NCI-H2171 (cell line): ENCODE results near the gene ENTPD2.

Experiments used
- DNase-seq: peaks from one replicate; lab custom pipeline; 2025; lab: John Stamatoyannopoulos, UW

The ENTPD2 gene

GRCh38 chr9:137079401-137079787, 25.5 kb upstream of the ENTPD2 start:
- DNase-seq: no peak

DNA sequence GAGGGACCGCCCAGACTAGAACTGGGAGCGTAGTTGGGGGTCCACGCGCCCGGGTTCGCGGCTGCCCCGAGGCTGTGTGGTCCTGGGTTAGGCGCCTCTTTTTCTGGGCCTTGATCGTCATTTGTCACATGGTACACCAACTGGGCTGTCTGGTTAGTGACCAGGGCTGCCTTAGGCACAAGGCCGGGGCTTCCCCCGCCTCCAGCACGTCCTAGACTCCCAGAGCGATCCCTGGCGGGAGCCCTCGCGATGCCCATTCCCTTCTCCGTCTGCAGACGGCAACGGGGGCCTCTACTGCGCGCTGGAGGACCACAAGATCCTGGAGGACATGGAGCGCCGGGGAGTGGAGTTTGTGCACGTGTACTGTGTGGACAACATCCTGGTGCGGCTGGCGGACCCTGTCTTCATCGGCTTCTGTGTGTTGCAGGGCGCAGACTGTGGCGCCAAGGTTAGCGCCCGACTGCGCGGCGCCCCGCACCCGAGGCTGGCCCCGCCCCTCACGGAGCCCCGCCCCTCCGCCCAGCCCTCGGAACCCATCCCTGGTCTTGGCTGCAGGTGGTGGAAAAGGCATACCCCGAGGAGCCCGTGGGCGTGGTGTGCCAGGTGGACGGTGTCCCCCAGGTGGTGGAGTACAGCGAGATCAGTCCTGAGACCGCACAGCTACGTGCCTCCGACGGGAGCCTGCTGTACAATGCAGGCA, 25.0 kb upstream of the ENTPD2 start:
- DNase-seq: no peak

DNA sequence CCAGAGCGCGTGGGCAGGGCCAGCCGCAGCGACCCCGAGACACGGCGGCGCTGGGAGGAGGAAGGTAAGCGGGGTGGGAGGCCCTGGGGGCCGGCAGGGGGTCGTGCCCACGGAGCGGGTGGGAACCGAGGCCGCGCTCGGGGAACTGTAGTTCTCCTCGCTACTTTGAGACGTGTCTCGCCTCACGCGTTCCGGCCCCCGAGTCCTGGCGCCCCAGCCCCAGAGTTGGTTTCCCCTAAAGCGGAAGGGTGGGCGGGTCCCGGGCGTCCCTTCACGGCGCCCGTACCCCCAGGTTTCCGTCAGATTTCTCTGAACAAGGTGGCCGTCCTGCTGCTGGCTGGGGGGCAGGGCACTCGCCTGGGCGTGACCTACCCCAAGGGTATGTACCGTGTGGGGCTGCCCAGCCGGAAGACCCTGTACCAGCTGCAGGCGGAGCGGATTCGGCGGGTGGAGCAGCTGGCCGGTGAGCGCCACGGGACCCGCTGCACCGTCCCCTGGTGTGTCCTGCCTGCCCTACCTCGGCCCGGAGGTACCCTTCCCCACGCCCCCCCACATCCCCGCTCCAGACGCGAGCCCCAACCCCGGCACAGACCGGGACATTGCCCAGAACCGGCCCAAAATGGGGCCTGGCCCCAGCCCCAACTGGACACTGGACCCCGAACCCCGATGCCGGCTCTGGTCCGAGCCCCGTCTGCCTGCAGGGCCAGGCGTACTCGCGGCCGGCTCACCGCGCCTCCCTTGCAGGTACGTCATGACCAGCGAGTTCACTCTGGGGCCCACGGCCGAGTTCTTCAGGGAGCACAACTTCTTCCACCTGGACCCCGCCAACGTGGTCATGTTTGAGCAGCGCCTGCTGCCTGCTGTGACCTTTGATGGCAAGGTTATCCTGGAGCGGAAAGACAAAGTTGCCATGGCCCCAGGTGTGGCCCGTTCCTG, 24.2 kb upstream of the ENTPD2 start:
- DNase-seq: no peak

GRCh38 chr9:137077010-137077747, 23.3 kb upstream of the ENTPD2 start, which contains the start of gene UAP1L1:
Gene UAP1L1 (plus strand): TSS chr9:137077517. CDS start chr9:137077533, 16 bp downstream.
- DNase-seq: peak; percentile 38

GRCh38 chr9:137076636-137077009, 22.8 kb upstream of the ENTPD2 start:
- no peak for DNase-seq

DNA sequence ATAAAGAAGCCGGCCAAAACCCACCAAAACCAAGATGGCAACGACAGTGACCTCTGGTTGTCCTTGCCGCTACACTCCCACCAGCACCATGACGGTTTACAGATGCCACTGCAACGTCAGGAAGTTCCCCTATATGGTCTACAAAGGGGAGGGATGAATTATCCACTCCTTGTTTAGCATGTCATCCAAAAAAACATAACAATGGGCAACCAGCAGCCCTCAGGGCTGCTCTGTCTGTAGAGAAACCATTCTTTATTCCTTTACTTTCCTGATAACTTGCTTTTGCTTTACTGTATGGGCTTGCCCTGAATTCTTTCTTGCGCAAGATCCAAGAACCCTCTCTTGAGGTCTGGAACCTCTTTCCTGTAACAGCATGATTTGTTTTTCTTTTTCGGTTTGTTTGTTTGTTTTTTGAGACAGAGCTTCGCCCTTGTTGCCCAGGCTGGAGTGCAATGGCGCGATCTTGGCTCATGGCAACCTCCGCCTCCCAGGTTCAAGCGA, 21.5 kb upstream of the ENTPD2 start:
- DNase-seq: no peak

GRCh38 chr9:137074657-137075274, 20.9 kb upstream of the ENTPD2 start:
- no peak for DNase-seq

- no peak for DNase-seq
These were observed 20.1 kb upstream of the ENTPD2 start for GRCh38 chr9:137073992-137074399.

GRCh38 chr9:137071282-137071681, 17.4 kb upstream of the ENTPD2 start:
- DNase-seq: no peak

GRCh38 chr9:137070906-137071275, 17.0 kb upstream of the ENTPD2 start:
- peak; percentile 59 for DNase-seq

GRCh38 chr9:137070201-137070905, 16.5 kb upstream of the ENTPD2 start, which contains the start of gene SAPCD2:
Gene SAPCD2 (minus strand): TSS chr9:137070557. CDS start chr9:137070460, 97 bp downstream.
- DNase-seq: peak; percentile 95

GRCh38 chr9:137069508-137070091, 15.7 kb upstream of the ENTPD2 start:
- peak; percentile 22 for DNase-seq

GRCh38 chr9:137068539-137069507, 15.0 kb upstream of the ENTPD2 start:
- no peak for DNase-seq

DNA sequence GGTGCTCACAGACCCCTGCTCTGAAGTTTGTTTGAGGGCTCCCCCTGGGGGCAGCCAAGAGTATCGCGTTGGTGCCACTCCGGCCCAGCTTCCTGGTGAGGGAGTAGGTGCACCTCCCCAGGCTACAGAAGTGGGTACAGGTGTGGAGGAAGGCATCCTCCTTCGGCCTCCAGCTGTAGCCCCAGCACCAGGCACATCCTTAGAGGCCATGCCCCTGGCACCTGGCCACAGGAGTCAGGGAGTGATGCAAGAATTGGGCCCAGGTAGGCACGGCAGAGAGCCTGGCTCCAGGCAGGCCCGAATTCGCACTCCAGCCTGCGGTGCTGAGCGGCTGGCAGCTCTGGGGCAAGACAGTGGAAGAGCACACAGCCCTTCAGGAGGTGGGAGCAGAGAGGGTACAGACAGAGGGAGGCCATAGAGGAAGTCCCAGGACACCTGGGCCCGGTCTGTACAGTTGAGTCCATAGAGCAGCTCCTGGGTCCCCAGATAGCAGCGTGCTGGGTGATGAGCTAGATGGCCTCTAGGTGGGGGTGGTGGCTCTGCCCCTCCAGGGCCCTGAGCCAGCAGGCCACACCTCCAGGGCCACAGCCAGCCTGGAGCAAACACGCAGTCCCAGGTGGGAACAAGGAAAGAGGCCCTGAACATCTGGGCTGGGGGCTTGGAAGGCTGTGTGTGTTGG, 14.1 kb upstream of the ENTPD2 start:
- DNase-seq: peak; percentile 89

DNA sequence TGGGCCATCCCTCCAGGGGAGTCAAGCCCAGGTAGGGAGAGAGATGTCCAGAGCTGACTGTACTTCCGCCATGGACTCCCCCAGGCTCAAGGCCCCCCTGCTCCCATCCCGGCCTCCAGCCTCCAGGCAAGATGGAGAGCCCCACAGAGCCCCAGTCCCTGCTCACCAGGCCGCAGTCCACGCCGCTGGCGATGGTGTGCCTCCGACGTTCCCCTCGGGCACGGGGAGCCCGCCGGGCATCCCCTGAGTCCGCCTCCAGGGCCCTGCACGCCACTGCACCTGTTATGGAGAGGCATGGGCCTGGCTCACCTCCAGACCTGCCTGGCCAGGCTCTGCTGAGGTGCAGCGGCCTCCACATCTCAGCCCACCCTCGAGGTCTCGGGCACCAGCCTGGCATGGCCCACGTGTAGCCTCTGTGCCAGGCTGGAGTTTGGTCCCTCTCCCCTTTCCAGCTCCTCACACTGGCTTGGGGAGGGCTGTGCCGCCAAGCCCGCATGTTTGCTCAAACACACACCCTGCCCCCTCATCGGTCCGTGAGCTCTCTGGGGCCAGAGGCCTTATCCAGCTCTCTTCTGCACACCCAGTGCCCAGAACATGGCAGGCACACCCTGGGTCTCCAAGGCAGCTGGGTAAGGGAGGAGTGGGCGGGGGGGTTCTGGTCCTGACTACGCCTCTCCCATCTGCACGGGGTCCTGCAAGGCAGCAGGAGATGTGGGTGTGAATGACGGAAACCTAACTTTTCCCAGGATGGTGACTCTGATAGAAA, 12.4 kb upstream of the ENTPD2 start:
- no peak for DNase-seq

GRCh38 chr9:137065336-137065967, 11.6 kb upstream of the ENTPD2 start:
- no peak for DNase-seq

DNA sequence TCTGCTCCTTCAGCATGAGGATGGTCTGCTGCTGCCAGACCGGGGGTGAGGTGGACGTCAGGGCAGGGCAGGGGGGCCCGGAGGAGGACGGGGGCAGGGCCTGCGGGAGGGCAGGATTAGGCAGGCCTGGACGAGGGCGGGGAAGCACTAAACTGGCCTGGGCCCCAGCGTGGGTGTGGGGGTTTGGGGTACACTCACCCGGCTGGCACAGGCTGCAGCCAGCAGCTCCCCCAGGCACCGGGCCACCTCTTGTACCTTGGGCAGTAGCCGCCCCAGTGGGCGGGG, 11.0 kb upstream of the ENTPD2 start:
- no peak for DNase-seq
